Neural cell (in vitro differentiated cells): ENCODE results near the gene KRTAP4-4. TPM values are rescaled to one million over a fixed set of nuclear protein-coding genes. Genes with fewer than 3 reads are reported as not detected.

Experiments used
- H2AFZ ChIP-seq: fragments of 200-600, 300-800 bp; sonication (generic), shearing (Covaris generic); 2 replicates; pipeline ENCODE4 v1.6.0; 2014; ENCODE audit warnings: low read depth, mild to moderate bottlenecking, antibody characterized with exemption, low read length, moderate library complexity
- H3F3A ChIP-seq: fragments of 200-600 bp; shearing (Covaris generic); 2 replicates; pipeline ENCODE4 v1.6.1; 2016; ENCODE audit warnings: mild to moderate bottlenecking, moderate library complexity, mixed read lengths, antibody characterized with exemption, low read length; ENCODE audit not compliant: insufficient read depth, poor library complexity, severe bottlenecking
- H3K27ac ChIP-seq: fragments of 200-600, 300-800 bp; sonication (generic), shearing (Covaris generic); 2 replicates; pipeline ENCODE4 v1.5.1; 2014; ENCODE audit warnings: mild to moderate bottlenecking, low read length, moderate library complexity
- H3K27me3 ChIP-seq: fragments of 300-800, 200-600 bp; sonication (generic), shearing (Covaris generic); 2 replicates; pipeline ENCODE4 v1.6.0; 2014; ENCODE audit warnings: mild to moderate bottlenecking, low read depth, low read length, moderate library complexity; ENCODE audit not compliant: insufficient read depth
- H3K36me3 ChIP-seq: fragments of 300-800, 200-600 bp; sonication (generic), shearing (Covaris generic); 2 replicates; pipeline ENCODE4 v1.5.1; 2014; ENCODE audit warnings: mild to moderate bottlenecking, antibody characterized with exemption, low read length, moderate library complexity; ENCODE audit not compliant: insufficient read depth
- H3K4me2 ChIP-seq: fragments of 300-800, 200-600 bp; sonication (generic), shearing (Covaris generic); 2 replicates; pipeline ENCODE4 v1.6.0; 2014; ENCODE audit warnings: mild to moderate bottlenecking, low read length
- H3K4me3 ChIP-seq: fragments of 300-800, 200-600 bp; sonication (generic), shearing (Covaris generic); 2 replicates; pipeline ENCODE4 v1.5.1; 2014; ENCODE audit warnings: mild to moderate bottlenecking, low read length, moderate library complexity
- H3K79me2 ChIP-seq: fragments of 200-600 bp; shearing (Covaris generic); replicated peaks from 2 replicates; pipeline ENCODE4 v1.6.0; 2014; ENCODE audit warnings: mild to moderate bottlenecking, low read length, moderate library complexity; ENCODE audit not compliant: insufficient read depth
- H3K9ac ChIP-seq: fragments of 300-800, 200-600 bp; sonication (generic), shearing (Covaris generic); 2 replicates; pipeline ENCODE4 v1.6.1; 2016; ENCODE audit warnings: mild to moderate bottlenecking, low read length, mixed read lengths
- H3K9me2 ChIP-seq: fragments of 200-600 bp; shearing (Covaris generic); 2 replicates; pipeline ENCODE4 v1.6.1; 2016; ENCODE audit warnings: mild to moderate bottlenecking, low read length, mixed read lengths; ENCODE audit not compliant: insufficient read depth
- H3K9me3 ChIP-seq: fragments of 200-600, 300-800 bp; sonication (generic), shearing (Covaris generic); 2 replicates; pipeline ENCODE4 v1.6.1; 2016; ENCODE audit warnings: mild to moderate bottlenecking, mixed run types, low read length, moderate library complexity, mixed read lengths
- H4K20me1 ChIP-seq: fragments of 200-600 bp; shearing (Covaris generic); 2 replicates; pipeline ENCODE4 v1.6.1; 2016; ENCODE audit warnings: mild to moderate bottlenecking, mixed run types; ENCODE audit not compliant: insufficient read depth
- CTCF ChIP-seq: fragments of 450-650 bp; IDR thresholded peaks from 2 replicates; pipeline ENCODE4 v1.5.1; 2014; ENCODE audit warnings: antibody characterized with exemption, mild to moderate bottlenecking, moderate library complexity; ENCODE audit not compliant: poor library complexity, severe bottlenecking
- EP300 ChIP-seq: fragments of 450-650 bp; conservative IDR thresholded peaks from 2 replicates; pipeline ENCODE4 v1.6.1; 2014; ENCODE audit warnings: antibody characterized with exemption, mild to moderate bottlenecking, moderate library complexity; ENCODE audit not compliant: poor library complexity, severe bottlenecking
- EZH2 ChIP-seq: fragments of 200-600, 300-800 bp; shearing (Covaris generic), sonication (generic); IDR thresholded peaks from 2 replicates; pipeline ENCODE4 v1.6.1; 2014; ENCODE audit warnings: antibody characterized with exemption, low read length, borderline replicate concordance, mild to moderate bottlenecking; ENCODE audit not compliant: insufficient read depth, poor library complexity, severe bottlenecking
- MXI1 ChIP-seq: fragments of 450-650 bp; conservative IDR thresholded peaks from 2 replicates; pipeline ENCODE4 v1.6.1; 2014; ENCODE audit warnings: antibody characterized with exemption, mild to moderate bottlenecking; ENCODE audit not compliant: poor library complexity, severe bottlenecking
- POLR2AphosphoS5 ChIP-seq: IDR thresholded peaks from 2 replicates; pipeline ENCODE4 v1.6.1; 2012
- RAD21 ChIP-seq: fragments of 450-650 bp; conservative IDR thresholded peaks from 2 replicates; pipeline ENCODE4 v1.6.1; 2014; ENCODE audit warnings: antibody characterized with exemption, mild to moderate bottlenecking, moderate library complexity
- SMC3 ChIP-seq: fragments of 450-650 bp; conservative IDR thresholded peaks from 2 replicates; pipeline ENCODE4 v1.6.1; 2014; ENCODE audit warnings: antibody characterized with exemption, mild to moderate bottlenecking, moderate library complexity; ENCODE audit not compliant: poor library complexity
- TAF1 ChIP-seq: IDR thresholded peaks from 2 replicates; pipeline ENCODE4 v1.6.1; 2012; ENCODE audit warnings: low read depth
- polyA plus RNA-seq: library from polyadenylated mRNA; depleted of rRNA; stranded (reverse); fragments of >200 nt; gene quantifications from 2 replicates; pipeline ENCODE4 v1.2.3, GENCODE V29; 2014
- TF ChIP-seq, protein P1 (sequence below): IDR thresholded peaks from 2 replicates; pipeline ENCODE4 v1.6.1; 2012; ENCODE audit warnings: borderline replicate concordance

KRTAP4-4 gene
- polyA plus RNA-seq, 1 donor from 2014 or later: not detected

GRCh38 chr17:41147531-41148204, 12.9 kb downstream of the KRTAP4-4 start:
- H3K4me3 ChIP-seq: no peak overlapping the region
- no peak overlapping the region for H3K9ac ChIP-seq
- no peak overlapping the region for H3K4me2 ChIP-seq
- no peaks in the 10 kb centered on the region for H3K9me2 ChIP-seq
- no peak overlapping the region for H2AFZ ChIP-seq
- no peaks in the 10 kb centered on the region for H3K9me3 ChIP-seq
- H3K36me3 ChIP-seq: no peaks in the 10 kb centered on the region
- no peak overlapping the region for H3K27ac ChIP-seq
- H3K79me2 ChIP-seq: no peaks in the 10 kb centered on the region
- no peaks in the 10 kb centered on the region for H3K27me3 ChIP-seq
- TF ChIP-seq EP300 (no peak), POLR2AphosphoS5 (no peak), MXI1 (no peak), EZH2 (no peak), CTCF (no peak), SMC3 (no peak), TAF1 (no peak), RAD21 (no peak)
- TF ChIP-seq, protein P1, sequence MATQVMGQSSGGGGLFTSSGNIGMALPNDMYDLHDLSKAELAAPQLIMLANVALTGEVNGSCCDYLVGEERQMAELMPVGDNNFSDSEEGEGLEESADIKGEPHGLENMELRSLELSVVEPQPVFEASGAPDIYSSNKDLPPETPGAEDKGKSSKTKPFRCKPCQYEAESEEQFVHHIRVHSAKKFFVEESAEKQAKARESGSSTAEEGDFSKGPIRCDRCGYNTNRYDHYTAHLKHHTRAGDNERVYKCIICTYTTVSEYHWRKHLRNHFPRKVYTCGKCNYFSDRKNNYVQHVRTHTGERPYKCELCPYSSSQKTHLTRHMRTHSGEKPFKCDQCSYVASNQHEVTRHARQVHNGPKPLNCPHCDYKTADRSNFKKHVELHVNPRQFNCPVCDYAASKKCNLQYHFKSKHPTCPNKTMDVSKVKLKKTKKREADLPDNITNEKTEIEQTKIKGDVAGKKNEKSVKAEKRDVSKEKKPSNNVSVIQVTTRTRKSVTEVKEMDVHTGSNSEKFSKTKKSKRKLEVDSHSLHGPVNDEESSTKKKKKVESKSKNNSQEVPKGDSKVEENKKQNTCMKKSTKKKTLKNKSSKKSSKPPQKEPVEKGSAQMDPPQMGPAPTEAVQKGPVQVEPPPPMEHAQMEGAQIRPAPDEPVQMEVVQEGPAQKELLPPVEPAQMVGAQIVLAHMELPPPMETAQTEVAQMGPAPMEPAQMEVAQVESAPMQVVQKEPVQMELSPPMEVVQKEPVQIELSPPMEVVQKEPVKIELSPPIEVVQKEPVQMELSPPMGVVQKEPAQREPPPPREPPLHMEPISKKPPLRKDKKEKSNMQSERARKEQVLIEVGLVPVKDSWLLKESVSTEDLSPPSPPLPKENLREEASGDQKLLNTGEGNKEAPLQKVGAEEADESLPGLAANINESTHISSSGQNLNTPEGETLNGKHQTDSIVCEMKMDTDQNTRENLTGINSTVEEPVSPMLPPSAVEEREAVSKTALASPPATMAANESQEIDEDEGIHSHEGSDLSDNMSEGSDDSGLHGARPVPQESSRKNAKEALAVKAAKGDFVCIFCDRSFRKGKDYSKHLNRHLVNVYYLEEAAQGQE: no peak
- no peaks in the 10 kb centered on the region for H4K20me1 ChIP-seq
- no peaks in the 10 kb centered on the region for H3F3A ChIP-seq

DNA sequence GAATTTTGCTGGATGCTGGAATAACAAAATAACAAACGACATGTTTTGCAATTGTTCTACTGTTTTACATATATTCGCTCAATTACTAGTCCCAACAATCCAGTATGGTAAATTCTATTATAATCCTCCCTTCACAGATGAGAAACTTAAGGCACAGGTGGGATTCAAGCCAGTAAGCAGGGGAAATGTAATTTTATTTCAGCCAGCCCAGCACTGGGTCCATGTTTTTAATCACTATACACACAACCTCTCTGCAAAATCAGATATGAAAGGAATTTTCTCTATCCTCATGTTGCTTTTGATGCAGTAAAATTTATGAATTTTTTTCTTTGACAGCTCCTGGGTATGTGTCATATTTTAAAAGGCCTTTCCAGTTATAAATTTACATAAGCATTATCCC, 15.3 kb downstream of the KRTAP4-4 start:
- H3K9ac ChIP-seq: no peak overlapping the region
- H4K20me1 ChIP-seq: no peaks in the 10 kb centered on the region
- TF ChIP-seq SMC3: no peak
- TF ChIP-seq EZH2: no peak
- no peak for TF ChIP-seq POLR2AphosphoS5
- no peak for TF ChIP-seq RAD21
- TF ChIP-seq CTCF: no peak
- TF ChIP-seq TAF1: no peak
- no peak for TF ChIP-seq EP300
- no peaks in the 10 kb centered on the region for H3K9me2 ChIP-seq
- no peaks in the 10 kb centered on the region for H3K27me3 ChIP-seq
- H3K4me3 ChIP-seq: no peak overlapping the region
- H3K79me2 ChIP-seq: no peaks in the 10 kb centered on the region
- H3K4me2 ChIP-seq: no peak overlapping the region
- no peak overlapping the region for H3K27ac ChIP-seq
- H3K9me3 ChIP-seq: peaks cover under 1% of the 10 kb centered on the region
- no peak overlapping the region for H2AFZ ChIP-seq
- H3K36me3 ChIP-seq: no peaks in the 10 kb centered on the region
- no peaks in the 10 kb centered on the region for H3F3A ChIP-seq
